ENCODE data around the gene THADA.

THADA gene

DNA sequence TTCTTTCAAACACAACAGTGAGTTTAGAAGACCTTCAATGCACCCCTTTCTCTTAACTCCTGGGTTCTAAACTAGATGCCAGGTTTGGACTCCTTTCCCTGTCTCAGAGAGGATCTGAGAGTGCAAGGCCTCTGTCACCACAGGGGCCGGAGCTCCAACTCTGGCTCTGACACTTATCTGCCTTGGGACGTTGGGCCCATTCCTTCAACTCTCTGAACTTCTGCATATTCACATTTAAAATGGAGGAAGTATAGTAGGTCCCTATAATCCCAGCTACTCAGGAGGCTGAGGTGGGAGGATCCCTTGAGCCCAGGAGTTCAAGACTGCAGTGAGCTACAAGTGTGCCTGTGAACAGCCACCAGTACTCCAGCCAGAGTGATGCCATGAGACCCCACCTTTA is 325.4 kb downstream of the THADA start:
- DNase-seq (ENCODE audit: low read depth in 1 of 2, low spot score in 1 of 2) = no peak
- TF ChIP-seq, protein P1, sequence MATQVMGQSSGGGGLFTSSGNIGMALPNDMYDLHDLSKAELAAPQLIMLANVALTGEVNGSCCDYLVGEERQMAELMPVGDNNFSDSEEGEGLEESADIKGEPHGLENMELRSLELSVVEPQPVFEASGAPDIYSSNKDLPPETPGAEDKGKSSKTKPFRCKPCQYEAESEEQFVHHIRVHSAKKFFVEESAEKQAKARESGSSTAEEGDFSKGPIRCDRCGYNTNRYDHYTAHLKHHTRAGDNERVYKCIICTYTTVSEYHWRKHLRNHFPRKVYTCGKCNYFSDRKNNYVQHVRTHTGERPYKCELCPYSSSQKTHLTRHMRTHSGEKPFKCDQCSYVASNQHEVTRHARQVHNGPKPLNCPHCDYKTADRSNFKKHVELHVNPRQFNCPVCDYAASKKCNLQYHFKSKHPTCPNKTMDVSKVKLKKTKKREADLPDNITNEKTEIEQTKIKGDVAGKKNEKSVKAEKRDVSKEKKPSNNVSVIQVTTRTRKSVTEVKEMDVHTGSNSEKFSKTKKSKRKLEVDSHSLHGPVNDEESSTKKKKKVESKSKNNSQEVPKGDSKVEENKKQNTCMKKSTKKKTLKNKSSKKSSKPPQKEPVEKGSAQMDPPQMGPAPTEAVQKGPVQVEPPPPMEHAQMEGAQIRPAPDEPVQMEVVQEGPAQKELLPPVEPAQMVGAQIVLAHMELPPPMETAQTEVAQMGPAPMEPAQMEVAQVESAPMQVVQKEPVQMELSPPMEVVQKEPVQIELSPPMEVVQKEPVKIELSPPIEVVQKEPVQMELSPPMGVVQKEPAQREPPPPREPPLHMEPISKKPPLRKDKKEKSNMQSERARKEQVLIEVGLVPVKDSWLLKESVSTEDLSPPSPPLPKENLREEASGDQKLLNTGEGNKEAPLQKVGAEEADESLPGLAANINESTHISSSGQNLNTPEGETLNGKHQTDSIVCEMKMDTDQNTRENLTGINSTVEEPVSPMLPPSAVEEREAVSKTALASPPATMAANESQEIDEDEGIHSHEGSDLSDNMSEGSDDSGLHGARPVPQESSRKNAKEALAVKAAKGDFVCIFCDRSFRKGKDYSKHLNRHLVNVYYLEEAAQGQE (IDR thresholded peaks at IDR 0.05; ENCODE audit: insufficient replicate concordance, low read depth) = no peak
- TF ChIP-seq, protein P2, sequence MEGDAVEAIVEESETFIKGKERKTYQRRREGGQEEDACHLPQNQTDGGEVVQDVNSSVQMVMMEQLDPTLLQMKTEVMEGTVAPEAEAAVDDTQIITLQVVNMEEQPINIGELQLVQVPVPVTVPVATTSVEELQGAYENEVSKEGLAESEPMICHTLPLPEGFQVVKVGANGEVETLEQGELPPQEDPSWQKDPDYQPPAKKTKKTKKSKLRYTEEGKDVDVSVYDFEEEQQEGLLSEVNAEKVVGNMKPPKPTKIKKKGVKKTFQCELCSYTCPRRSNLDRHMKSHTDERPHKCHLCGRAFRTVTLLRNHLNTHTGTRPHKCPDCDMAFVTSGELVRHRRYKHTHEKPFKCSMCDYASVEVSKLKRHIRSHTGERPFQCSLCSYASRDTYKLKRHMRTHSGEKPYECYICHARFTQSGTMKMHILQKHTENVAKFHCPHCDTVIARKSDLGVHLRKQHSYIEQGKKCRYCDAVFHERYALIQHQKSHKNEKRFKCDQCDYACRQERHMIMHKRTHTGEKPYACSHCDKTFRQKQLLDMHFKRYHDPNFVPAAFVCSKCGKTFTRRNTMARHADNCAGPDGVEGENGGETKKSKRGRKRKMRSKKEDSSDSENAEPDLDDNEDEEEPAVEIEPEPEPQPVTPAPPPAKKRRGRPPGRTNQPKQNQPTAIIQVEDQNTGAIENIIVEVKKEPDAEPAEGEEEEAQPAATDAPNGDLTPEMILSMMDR (IDR thresholded peaks at IDR 0.05; ENCODE audit: insufficient read depth, low read length) = no peak
- TF ChIP-seq POLR2AphosphoS5 (IDR thresholded peaks at IDR 0.05; ENCODE audit: low read depth) (no peak), GABPA (IDR thresholded peaks at IDR 0.05; ENCODE audit: low read depth) (no peak), SPI1 (IDR thresholded peaks at IDR 0.05; ENCODE audit: borderline replicate concordance, low read depth) (no peak)
- Histone ChIP-seq H3K4me3 (replicated peaks; ENCODE audit: insufficient read depth, low read length) (no peak overlapping the region), H3K27ac (replicated peaks) (no peak overlapping the region), H3K27me3 (ENCODE audit: insufficient read depth, poor library complexity, severe bottlenecking) (no peaks in the 10 kb centered on the region)

- Histone ChIP-seq H3K27me3 (ENCODE audit: insufficient read depth, poor library complexity, severe bottlenecking) (no peaks in the 10 kb centered on the region), H3K27ac (replicated peaks) (no peak overlapping the region), H3K4me3 (replicated peaks; ENCODE audit: insufficient read depth, low read length) (no peak overlapping the region)
- TF ChIP-seq GABPA (IDR thresholded peaks at IDR 0.05; ENCODE audit: low read depth) (no peak), SPI1 (IDR thresholded peaks at IDR 0.05; ENCODE audit: borderline replicate concordance, low read depth) (no peak), POLR2AphosphoS5 (IDR thresholded peaks at IDR 0.05; ENCODE audit: low read depth) (no peak)
- no peak for DNase-seq (ENCODE audit: low read depth in 1 of 2, low spot score in 1 of 2)
Observed at GRCh38 chr2:43269706-43270105, 326.1 kb downstream of the THADA start.

GRCh38 chr2:43269074-43269572 is 326.7 kb downstream of the THADA start:
- TF ChIP-seq SPI1 (IDR thresholded peaks at IDR 0.05; ENCODE audit: borderline replicate concordance, low read depth) (no peak), GABPA (IDR thresholded peaks at IDR 0.05; ENCODE audit: low read depth) (no peak), POLR2AphosphoS5 (IDR thresholded peaks at IDR 0.05; ENCODE audit: low read depth) (no peak)
- Histone ChIP-seq H3K27ac (replicated peaks) (no peak overlapping the region), H3K27me3 (ENCODE audit: insufficient read depth, poor library complexity, severe bottlenecking) (no peaks in the 10 kb centered on the region), H3K4me3 (replicated peaks; ENCODE audit: insufficient read depth, low read length) (no peak overlapping the region)
- DNase-seq (ENCODE audit: low read depth in 1 of 2, low spot score in 1 of 2) = no peak

- DNase-seq (ENCODE audit: low read depth in 1 of 2, low spot score in 1 of 2) = peak in 1 of 2 experiments; percentile 16
- Histone ChIP-seq H3K4me3 (replicated peaks; ENCODE audit: insufficient read depth, low read length) (no peak overlapping the region), H3K27me3 (ENCODE audit: insufficient read depth, poor library complexity, severe bottlenecking) (no peaks in the 10 kb centered on the region), H3K27ac (replicated peaks) (no peak overlapping the region)
- TF ChIP-seq, protein P2 (IDR thresholded peaks at IDR 0.05; ENCODE audit: insufficient read depth, low read length) = no peak
- TF ChIP-seq SPI1 (IDR thresholded peaks at IDR 0.05; ENCODE audit: borderline replicate concordance, low read depth) = peak; percentile 1; the same call in 1 of the 2 replicates
Observed at GRCh38 chr2:43268066-43268953, 327.5 kb downstream of the THADA start.

GRCh38 chr2:43267381-43267780 is 328.5 kb downstream of the THADA start:
- H3K4me3 ChIP-seq (replicated peaks; ENCODE audit: insufficient read depth, low read length) = no peak overlapping the region
- no peak for TF ChIP-seq GABPA (IDR thresholded peaks at IDR 0.05; ENCODE audit: low read depth)
- no peak for TF ChIP-seq POLR2AphosphoS5 (IDR thresholded peaks at IDR 0.05; ENCODE audit: low read depth)
- TF ChIP-seq, protein P1 (IDR thresholded peaks at IDR 0.05; ENCODE audit: insufficient replicate concordance, low read depth) = no peak
- TF ChIP-seq, protein P2 (IDR thresholded peaks at IDR 0.05; ENCODE audit: insufficient read depth, low read length) = no peak
- TF ChIP-seq SPI1 (IDR thresholded peaks at IDR 0.05; ENCODE audit: borderline replicate concordance, low read depth) = no peak
- no peak for DNase-seq (ENCODE audit: low read depth in 1 of 2, low spot score in 1 of 2)
- no peaks in the 10 kb centered on the region for H3K27me3 ChIP-seq (ENCODE audit: insufficient read depth, poor library complexity, severe bottlenecking)
- H3K27ac ChIP-seq (replicated peaks) = no peak overlapping the region

Data from HL-60 (cell line).